ENCODE measurements around the gene SCN8A. TPM values are rescaled to one million over a fixed set of nuclear protein-coding genes. Genes with fewer than 3 reads are reported as not detected.

The SCN8A gene
- total and polyA plus RNA-seq, 3 donors from 2014 or later = 4.8 to 15.3 (median 11.0) TPM

GRCh38 chr12:51837286-51837685 is 246.3 kb downstream of the SCN8A start:
- no peaks in the 10 kb centered on the region for H3K4me1 ChIP-seq
- H3K27me3 ChIP-seq = no peaks in the 10 kb centered on the region
- H3K36me3 ChIP-seq (ENCODE audit: low read depth, missing control alignments) = no peaks in the 10 kb centered on the region
- H3K9me3 ChIP-seq = no peaks in the 10 kb centered on the region
- intact Hi-C loops (cut with DNase I; ENCODE audit: low total_unique reads) = no loop called here
- no peak overlapping the region for H3K27ac ChIP-seq
- 85 to 88% methylated on average over 7 of the region's 7 CpGs for WGBS, 2 donors
- no peak for DNase-seq
- no peak overlapping the region for H3K4me3 ChIP-seq
- TF ChIP-seq POLR2A (IDR thresholded peaks at IDR 0.05) = no peak
- TF ChIP-seq CTCF (IDR thresholded peaks at IDR 0.05) = no peak

GRCh38 chr12:51838036-51838435 is 247.0 kb downstream of the SCN8A start:
- Histone ChIP-seq H3K27ac (no peak overlapping the region), H3K27me3 (no peaks in the 10 kb centered on the region), H3K36me3 (ENCODE audit: low read depth, missing control alignments) (no peaks in the 10 kb centered on the region), H3K9me3 (no peaks in the 10 kb centered on the region), H3K4me1 (no peaks in the 10 kb centered on the region), H3K4me3 (no peak overlapping the region)
- DNase-seq = no peak
- 43 to 88% methylated on average over 1 to 4 of the region's 4 CpGs for WGBS, 2 donors
- TF ChIP-seq POLR2A (IDR thresholded peaks at IDR 0.05) (no peak), CTCF (IDR thresholded peaks at IDR 0.05) (no peak)
- intact Hi-C loops (cut with DNase I; ENCODE audit: low total_unique reads) = no loop called here

GRCh38 chr12:51838762-51839161 is 247.7 kb downstream of the SCN8A start:
- Histone ChIP-seq H3K9me3 (no peaks in the 10 kb centered on the region), H3K27ac (no peak overlapping the region), H3K4me1 (no peaks in the 10 kb centered on the region), H3K27me3 (no peaks in the 10 kb centered on the region), H3K36me3 (ENCODE audit: low read depth, missing control alignments) (no peaks in the 10 kb centered on the region), H3K4me3 (no peak overlapping the region)
- no peak for DNase-seq
- 73 to 84% methylated on average over 3 to 4 of the region's 4 CpGs for WGBS, 2 donors
- TF ChIP-seq CTCF (IDR thresholded peaks at IDR 0.05) = no peak
- no peak for TF ChIP-seq POLR2A (IDR thresholded peaks at IDR 0.05)
- intact Hi-C loops (cut with DNase I; ENCODE audit: low total_unique reads) = no loop called here

GRCh38 chr12:51839310-51839947 is 248.4 kb downstream of the SCN8A start:
- Histone ChIP-seq H3K36me3 (ENCODE audit: low read depth, missing control alignments) (no peaks in the 10 kb centered on the region), H3K27ac (no peak overlapping the region), H3K9me3 (no peaks in the 10 kb centered on the region), H3K27me3 (no peaks in the 10 kb centered on the region), H3K4me1 (no peaks in the 10 kb centered on the region), H3K4me3 (no peak overlapping the region)
- DNase-seq = no peak
- TF ChIP-seq CTCF (IDR thresholded peaks at IDR 0.05) = no peak
- TF ChIP-seq POLR2A (IDR thresholded peaks at IDR 0.05) = no peak
- 80 to 90% methylated on average over 5 of the region's 5 CpGs for WGBS, 2 donors
- intact Hi-C loops (cut with DNase I; ENCODE audit: low total_unique reads) = no loop called here

GRCh38 chr12:51840966-51841365 is 249.9 kb downstream of the SCN8A start:
- Histone ChIP-seq H3K27ac (no peak overlapping the region), H3K4me1 (no peaks in the 10 kb centered on the region), H3K9me3 (no peaks in the 10 kb centered on the region), H3K36me3 (ENCODE audit: low read depth, missing control alignments) (no peaks in the 10 kb centered on the region), H3K4me3 (no peak overlapping the region), H3K27me3 (no peaks in the 10 kb centered on the region)
- 81 to 89% methylated on average over 6 of the region's 6 CpGs for WGBS, 2 donors
- intact Hi-C loops (cut with DNase I; ENCODE audit: low total_unique reads) = no loop called here
- no peak for TF ChIP-seq CTCF (IDR thresholded peaks at IDR 0.05)
- TF ChIP-seq POLR2A (IDR thresholded peaks at IDR 0.05) = no peak
- no peak for DNase-seq

Measured in testis (tissue), 3 donors.